A549 (cell line): ENCODE measurements around the gene ZNF732. TPM values are rescaled to one million over a fixed set of nuclear protein-coding genes. Genes with fewer than 3 reads are reported as not detected.

Experiments
- ATAC-seq, 2 experiments: fragments of 200-7000 bp in 1 of 2; fragments of >200 bp in 1 of 2; cut with Nextera tagmentation in 1 of 2; cut with Tn5 transposase in 1 of 2; 3 replicates each; pipeline versions ENCODE4 v1.8.0 to v1.9.1; 2018 to 2020; ENCODE audit warnings: mild to moderate bottlenecking in 1 of 2, moderate library complexity in 1 of 2
- CTCF ChIA-PET: fragments of 300-600 bp; sonication (Branson Sonifier 250); formaldehyde crosslinking; extraction: SDS; loops from one replicate; lab custom pipeline; 2021; ENCODE audit warnings: antibody characterized with exemption, inconsistent platforms; lab: Yijun Ruan, JAX
- POLR2A ChIA-PET: fragments of 350-600 bp; formaldehyde crosslinking; extraction: SDS; loops from one replicate; lab custom pipeline; 2021; ENCODE audit warnings: antibody characterized with exemption, inconsistent platforms; lab: Yijun Ruan, JAX
- DNase-seq, 2 experiments: peaks; one replicate each; pipeline versions ENCODE4 v3.0.0 to v3.0.0-alpha.2; 2011 to 2016; ENCODE audit warnings: low read depth in 1 of 2, low spot score in 1 of 2
- FAIRE-seq: peaks from 2 replicates; lab custom pipeline; 2011; peaks lifted over from hg19 to GRCh38; lab: Jason Lieb, UNC
- H3K27ac ChIP-seq, 2 experiments: fragments of >200 bp; sonication (Bioruptor Twin); formaldehyde crosslinking; 3 replicates each; pipeline ENCODE4 v1.5.1; 2016 to 2017
- H3K4me1 ChIP-seq: fragments of >200 bp; sonication (Bioruptor Twin); formaldehyde crosslinking; 3 replicates; pipeline ENCODE4 v1.6.1; 2016
- H3K4me2 ChIP-seq: fragments of >200 bp; sonication (Bioruptor Twin); formaldehyde crosslinking; 3 replicates; pipeline ENCODE4 v1.6.1; 2016
- H3K4me3 ChIP-seq: fragments of >200 bp; sonication (Bioruptor Twin); formaldehyde crosslinking; 3 replicates; pipeline ENCODE4 v1.5.1; 2016
- H3K9me3 ChIP-seq: fragments of >200 bp; sonication (Bioruptor Twin); formaldehyde crosslinking; 3 replicates; pipeline ENCODE4 v1.6.1; 2016
- ATOH8 ChIP-seq: fragments of 250-450 bp; sonication (Bioruptor Pico); IDR thresholded peaks from 2 replicates; pipeline ENCODE4 v1.5.0; 2020; ENCODE audit warnings: low read depth, mild to moderate bottlenecking, moderate library complexity
- BCL3 ChIP-seq: fragments of >200 bp; sonication (Bioruptor Twin); formaldehyde crosslinking; IDR thresholded peaks from 3 replicates; pipeline ENCODE4 v1.6.1; 2016
- BHLHE40 ChIP-seq: IDR thresholded peaks from 2 replicates; pipeline ENCODE4 v1.6.1; 2012; ENCODE audit warnings: low read depth, low read length, inconsistent platforms
- CEBPB ChIP-seq, 2 experiments: fragments of >200 bp in 1 of 2; sonication (Bioruptor Twin) in 1 of 2; formaldehyde crosslinking in 1 of 2; IDR thresholded peaks; 2 replicates each; pipeline ENCODE4 v1.6.1; 2012 to 2016
- CHD2 ChIP-seq: fragments of 150-350 bp; IDR thresholded peaks from 2 replicates; pipeline ENCODE4 v1.6.1; 2014; ENCODE audit warnings: low read length; ENCODE audit not compliant: partially characterized antibody
- EHMT2 ChIP-seq: fragments of 200-600 bp; sonication (generic); IDR thresholded peaks from 2 replicates; pipeline ENCODE4 v1.6.1; 2016; ENCODE audit warnings: antibody characterized with exemption, low read depth, mild to moderate bottlenecking, moderate library complexity
- ESRRA ChIP-seq: fragments of 150-350 bp; IDR thresholded peaks from 2 replicates; pipeline ENCODE4 v1.6.1; 2014; ENCODE audit warnings: mild to moderate bottlenecking, low read length, borderline replicate concordance
- FOSL2 ChIP-seq, 2 experiments: fragments of 450-650 bp in 1 of 2; fragments of >200 bp in 1 of 2; sonication (Bioruptor Twin) in 1 of 2; formaldehyde crosslinking; IDR thresholded peaks; 2 replicates each; pipeline versions ENCODE4 v1.5.0 to v1.6.1; 2016 to 2020; ENCODE audit warnings: mild to moderate bottlenecking in 1 of 2, moderate library complexity in 1 of 2
- FOXS1 ChIP-seq: fragments of 250-450 bp; sonication (Bioruptor Pico); IDR thresholded peaks from 2 replicates; pipeline ENCODE4 v1.5.0; 2020; ENCODE audit warnings: mild to moderate bottlenecking, moderate library complexity
- JUNB ChIP-seq: fragments of >200 bp; sonication (Bioruptor Twin); formaldehyde crosslinking; IDR thresholded peaks from 2 replicates; pipeline ENCODE4 v1.6.1; 2016
- KDM1A ChIP-seq: fragments of 200-600 bp; sonication (generic); IDR thresholded peaks from 2 replicates; pipeline ENCODE4 v1.6.1; 2016; ENCODE audit warnings: low read depth, mild to moderate bottlenecking
- MAFK ChIP-seq: fragments of 450-650 bp; IDR thresholded peaks from 2 replicates; pipeline ENCODE4 v1.6.1; 2014; ENCODE audit not compliant: partially characterized antibody
- MAX ChIP-seq: IDR thresholded peaks from 2 replicates; pipeline ENCODE4 v1.6.1; 2012
- MYC ChIP-seq: IDR thresholded peaks from 2 replicates; pipeline ENCODE4 v1.6.1; 2012; ENCODE audit warnings: mild to moderate bottlenecking, inconsistent platforms, low read length, improper control_type of control experiment, borderline replicate concordance
- NPAS2 ChIP-seq: fragments of 250-450 bp; sonication (Bioruptor Pico); IDR thresholded peaks from 2 replicates; pipeline ENCODE4 v1.8.0; 2022; ENCODE audit warnings: mild to moderate bottlenecking, moderate library complexity, borderline replicate concordance
- NR3C1 ChIP-seq: fragments of >200 bp; sonication (Bioruptor Twin); formaldehyde crosslinking; IDR thresholded peaks from 3 replicates; pipeline ENCODE4 v1.6.1; 2017
- PHF8 ChIP-seq: fragments of 200-600 bp; sonication (generic); IDR thresholded peaks from 2 replicates; pipeline ENCODE4 v1.6.1; 2016; ENCODE audit warnings: low read depth, mild to moderate bottlenecking, antibody characterized with exemption, moderate library complexity, borderline replicate concordance
- POLR2A ChIP-seq: IDR thresholded peaks from 2 replicates; pipeline ENCODE4 v1.6.1; 2012; ENCODE audit warnings: mild to moderate bottlenecking, low read length
- POLR2AphosphoS2 ChIP-seq: conservative IDR thresholded peaks from 2 replicates; pipeline ENCODE4 v1.6.1; 2012; ENCODE audit warnings: low read length, improper control_type of control experiment, inconsistent platforms
- RARB ChIP-seq: fragments of 250-450 bp; sonication (Bioruptor Pico); IDR thresholded peaks from 2 replicates; pipeline ENCODE4 v1.8.0; 2021; ENCODE audit warnings: mild to moderate bottlenecking, moderate library complexity
- RCOR1 ChIP-seq: fragments of 150-350 bp; IDR thresholded peaks from 2 replicates; pipeline ENCODE4 v1.6.1; 2014; ENCODE audit warnings: antibody characterized with exemption, low read length, low read depth
- REST ChIP-seq: fragments of 200-600 bp; sonication (generic); IDR thresholded peaks from 2 replicates; pipeline ENCODE4 v1.6.1; 2016; ENCODE audit warnings: antibody characterized with exemption, mild to moderate bottlenecking, moderate library complexity
- RFX5 ChIP-seq: fragments of 450-650 bp; IDR thresholded peaks from 2 replicates; pipeline ENCODE4 v1.7.1; 2014; ENCODE audit warnings: antibody characterized with exemption, mild to moderate bottlenecking, moderate library complexity
- SREBF2 ChIP-seq: fragments of 450-650 bp; IDR thresholded peaks from 2 replicates; pipeline ENCODE4 v1.6.1; 2014; ENCODE audit warnings: mild to moderate bottlenecking, moderate library complexity
- TFCP2L1 ChIP-seq: fragments of 250-450 bp; sonication (Bioruptor Pico); IDR thresholded peaks from 2 replicates; pipeline ENCODE4 v1.5.0; 2021; ENCODE audit warnings: mild to moderate bottlenecking
- ZC3H11A ChIP-seq: fragments of 450-650 bp; IDR thresholded peaks from 2 replicates; pipeline ENCODE4 v1.6.1; 2014; ENCODE audit warnings: antibody characterized with exemption, mild to moderate bottlenecking
- WGBS: methylation state at CpG from one replicate; pipeline ENCODE4 v1.1.6; 2017; ENCODE audit errors: missing lambda C conversion rate; 5-methylcytosine and 5-hydroxymethylcytosine counted together
- polyA plus RNA-seq, 4 experiments: library from polyadenylated mRNA; depleted of rRNA in 3 of 4; stranded (reverse); fragments of >200 nt; fragmentation: RNase III in 1 of 4; extraction: RNeasy Plus Mini Kit Qiagen cat#74134 plus additional on column Dnase treatment in 1 of 4; gene quantifications; 2 replicates in 3 of 4; 3 replicates in 1 of 4; pipeline ENCODE4 v1.2.3, GENCODE V29; 2011 to 2017

The ZNF732 gene
- polyA plus RNA-seq, 2 of the 4 experiments (the other 2 are of a cell fraction) = not detected

- POLR2A ChIA-PET = no interaction called here
Observed at GRCh38 chr4:336099-336892, 31.0 kb upstream of the ZNF732 start.

GRCh38 chr4:335515-335914, 30.2 kb upstream of the ZNF732 start:
- WGBS = 59% methylated on average over 2 of the region's 2 CpGs
- Histone ChIP-seq H3K4me3 (no peak overlapping the region), H3K4me1 (no peaks in the 10 kb centered on the region), H3K4me2 (no peak overlapping the region), H3K27ac (no peak overlapping the region), H3K9me3 (peaks cover 26% of the 10 kb centered on the region)
- no peak for DNase-seq
- TF ChIP-seq ZC3H11A (no peak), KDM1A (no peak), CEBPB (IDR thresholded peaks at IDR 0.05) (no peak), CHD2 (no peak)
- FAIRE-seq = no peak
- ChIA-PET POLR2A (no interaction called here), CTCF (no interaction called here)
- ATAC-seq = no peak

More at GRCh38 chr4:336099-336892, 31.0 kb upstream of the ZNF732 start:
- no peak for DNase-seq
- Histone ChIP-seq H3K27ac (peak overlapping the region in 1 of 2 experiments; percentile 89; a peak in 4 of 6 replicates), H3K4me2 (peak overlapping the region; percentile 88), H3K4me1 (no peaks in the 10 kb centered on the region), H3K9me3 (peaks cover 33% of the 10 kb centered on the region), H3K4me3 (peak overlapping the region; percentile 92; the same call in 2 of the 3 replicates)
- TF ChIP-seq RARB (CRISPR knock-in tag) (no peak), NPAS2 (no peak), JUNB (no peak), MAFK (no peak)
- FAIRE-seq = no peak
- WGBS = 95% methylated on average over 6 of the region's 71 CpGs
- CTCF ChIA-PET = no interaction called here
- ATAC-seq = no peak

GRCh38 chr4:328729-329128, 23.5 kb upstream of the ZNF732 start:
- no peak for FAIRE-seq

GRCh38 chr4:314296-314903, 9.1 kb upstream of the ZNF732 start:
- DNase-seq (no peak), FAIRE-seq (no peak), ATAC-seq (no peak)
- POLR2A ChIA-PET = no interaction called here
- Histone ChIP-seq H3K4me2 (no peak overlapping the region), H3K27ac (no peak overlapping the region), H3K4me1 (no peaks in the 10 kb centered on the region), H3K9me3 (no peaks in the 10 kb centered on the region; the same call in 2 of the 3 replicates), H3K4me3 (no peak overlapping the region)
- 0% methylated on average over 1 of the region's 1 CpG for WGBS
- CTCF ChIA-PET = no interaction called here
- TF ChIP-seq MAX (no peak), BCL3 (no peak), CEBPB (IDR thresholded peaks at IDR 0.05) (no peak), ATOH8 (no peak), BHLHE40 (no peak), POLR2AphosphoS2 (no peak), REST (no peak), NR3C1 (no peak), RFX5 (no peak), PHF8 (no peak), FOXS1 (CRISPR knock-in tag) (no peak), RCOR1 (no peak), SREBF2 (no peak), POLR2A (no peak), FOSL2 (IDR thresholded peaks at IDR 0.05) (no peak), FOSL2 (CRISPR knock-in tag; IDR thresholded peaks at IDR 0.05) (no peak)

More at GRCh38 chr4:328729-329128, 23.5 kb upstream of the ZNF732 start:
- ATAC-seq (no peak), DNase-seq (no peak)
- Histone ChIP-seq H3K27ac (no peak overlapping the region), H3K4me3 (no peak overlapping the region), H3K4me1 (no peaks in the 10 kb centered on the region), H3K4me2 (no peak overlapping the region), H3K9me3 (peaks cover 2% of the 10 kb centered on the region; the same call in 1 of the 3 replicates)
- CTCF ChIA-PET = no interaction called here
- POLR2A ChIA-PET = no interaction called here
- no peak for TF ChIP-seq EHMT2
- no peak for TF ChIP-seq TFCP2L1 (CRISPR knock-in tag)
- no peak for TF ChIP-seq ESRRA
- no peak for TF ChIP-seq POLR2AphosphoS2
- no peak for TF ChIP-seq MYC
- WGBS = 49% methylated on average over 8 of the region's 8 CpGs
